DND-41 (cell line): ENCODE results near the gene RHOF.

Source experiments
- EZH2 ChIP-seq: IDR thresholded peaks from 3 replicates; pipeline ENCODE4 v1.6.1; 2012; ENCODE audit warnings: borderline replicate concordance, low read depth, mild to moderate bottlenecking, moderate library complexity, low read length, inconsistent platforms; ENCODE audit not compliant: severe bottlenecking
- TF ChIP-seq, protein P1 (sequence below): IDR thresholded peaks from 2 replicates; pipeline ENCODE4 v1.5.1; 2012; ENCODE audit warnings: borderline replicate concordance, low read length, moderate library complexity, mild to moderate bottlenecking; ENCODE audit not compliant: poor library complexity, severe bottlenecking; ENCODE audit errors: extremely low read depth

DNA sequence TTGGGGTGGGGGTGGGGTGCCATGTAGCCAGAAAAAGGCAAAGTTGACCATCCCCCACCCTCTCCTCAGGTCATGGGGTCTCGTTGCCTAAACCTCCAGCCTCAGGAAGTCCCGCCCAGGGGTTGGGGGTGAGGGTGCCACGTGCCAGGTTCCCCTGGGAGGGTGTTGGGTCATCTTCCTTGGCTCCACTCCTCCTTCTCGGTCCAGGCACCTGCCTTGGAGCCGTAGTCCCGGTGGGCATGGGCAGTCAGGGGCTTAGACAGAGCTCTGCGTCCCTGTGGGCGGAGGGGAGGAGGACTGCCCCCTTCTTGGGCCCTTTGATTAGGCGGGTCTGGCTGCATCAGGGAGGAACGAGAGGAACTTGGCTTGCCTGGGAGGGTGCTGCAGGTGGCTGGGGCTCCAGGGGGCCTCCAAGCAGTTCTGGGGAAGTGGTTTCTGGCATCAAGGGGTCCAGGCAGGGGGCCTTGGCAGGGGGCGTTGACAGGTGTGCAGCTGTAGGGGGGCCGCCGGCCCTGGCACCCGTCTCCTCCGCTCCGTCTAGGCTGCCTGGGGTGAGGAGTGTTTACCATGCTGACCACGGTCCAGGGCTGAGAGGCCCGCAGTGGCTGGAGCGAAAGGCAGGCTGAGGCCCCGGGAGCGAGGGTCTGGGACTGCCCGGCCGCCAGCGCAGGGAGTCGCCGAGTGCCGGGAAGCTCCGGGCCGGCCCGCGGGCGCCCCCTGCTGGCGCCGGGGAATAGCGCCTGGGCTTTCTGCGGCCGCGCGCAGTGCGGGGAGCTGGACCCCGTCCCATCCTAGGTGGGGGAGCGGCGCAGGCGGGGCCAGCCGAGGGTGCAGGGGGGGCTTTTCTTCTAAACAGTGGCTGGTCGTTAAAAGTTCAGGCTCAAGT is 18.2 kb upstream of the RHOF start:
- TF ChIP-seq, protein P1, sequence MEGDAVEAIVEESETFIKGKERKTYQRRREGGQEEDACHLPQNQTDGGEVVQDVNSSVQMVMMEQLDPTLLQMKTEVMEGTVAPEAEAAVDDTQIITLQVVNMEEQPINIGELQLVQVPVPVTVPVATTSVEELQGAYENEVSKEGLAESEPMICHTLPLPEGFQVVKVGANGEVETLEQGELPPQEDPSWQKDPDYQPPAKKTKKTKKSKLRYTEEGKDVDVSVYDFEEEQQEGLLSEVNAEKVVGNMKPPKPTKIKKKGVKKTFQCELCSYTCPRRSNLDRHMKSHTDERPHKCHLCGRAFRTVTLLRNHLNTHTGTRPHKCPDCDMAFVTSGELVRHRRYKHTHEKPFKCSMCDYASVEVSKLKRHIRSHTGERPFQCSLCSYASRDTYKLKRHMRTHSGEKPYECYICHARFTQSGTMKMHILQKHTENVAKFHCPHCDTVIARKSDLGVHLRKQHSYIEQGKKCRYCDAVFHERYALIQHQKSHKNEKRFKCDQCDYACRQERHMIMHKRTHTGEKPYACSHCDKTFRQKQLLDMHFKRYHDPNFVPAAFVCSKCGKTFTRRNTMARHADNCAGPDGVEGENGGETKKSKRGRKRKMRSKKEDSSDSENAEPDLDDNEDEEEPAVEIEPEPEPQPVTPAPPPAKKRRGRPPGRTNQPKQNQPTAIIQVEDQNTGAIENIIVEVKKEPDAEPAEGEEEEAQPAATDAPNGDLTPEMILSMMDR, result peak; percentile 84
- no peak for TF ChIP-seq EZH2
